GM18505 (cell line): ENCODE results near the gene NSL1.

Experiments
- ATAC-seq: cut with Tn5 transposase; IDR thresholded peaks from one replicate; pipeline ENCODE4 v1.9.1; 2021; ENCODE audit not compliant: unreplicated experiment
- POLR2A ChIP-seq: IDR thresholded peaks from 4 replicates; pipeline ENCODE4 v1.6.1; 2011; ENCODE audit warnings: borderline replicate concordance; ENCODE audit not compliant: insufficient read depth, insufficient read length; ENCODE audit errors: extremely low read depth

The NSL1 gene, protein sequence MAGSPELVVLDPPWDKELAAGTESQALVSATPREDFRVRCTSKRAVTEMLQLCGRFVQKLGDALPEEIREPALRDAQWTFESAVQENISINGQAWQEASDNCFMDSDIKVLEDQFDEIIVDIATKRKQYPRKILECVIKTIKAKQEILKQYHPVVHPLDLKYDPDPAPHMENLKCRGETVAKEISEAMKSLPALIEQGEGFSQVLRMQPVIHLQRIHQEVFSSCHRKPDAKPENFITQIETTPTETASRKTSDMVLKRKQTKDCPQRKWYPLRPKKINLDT

DNA sequence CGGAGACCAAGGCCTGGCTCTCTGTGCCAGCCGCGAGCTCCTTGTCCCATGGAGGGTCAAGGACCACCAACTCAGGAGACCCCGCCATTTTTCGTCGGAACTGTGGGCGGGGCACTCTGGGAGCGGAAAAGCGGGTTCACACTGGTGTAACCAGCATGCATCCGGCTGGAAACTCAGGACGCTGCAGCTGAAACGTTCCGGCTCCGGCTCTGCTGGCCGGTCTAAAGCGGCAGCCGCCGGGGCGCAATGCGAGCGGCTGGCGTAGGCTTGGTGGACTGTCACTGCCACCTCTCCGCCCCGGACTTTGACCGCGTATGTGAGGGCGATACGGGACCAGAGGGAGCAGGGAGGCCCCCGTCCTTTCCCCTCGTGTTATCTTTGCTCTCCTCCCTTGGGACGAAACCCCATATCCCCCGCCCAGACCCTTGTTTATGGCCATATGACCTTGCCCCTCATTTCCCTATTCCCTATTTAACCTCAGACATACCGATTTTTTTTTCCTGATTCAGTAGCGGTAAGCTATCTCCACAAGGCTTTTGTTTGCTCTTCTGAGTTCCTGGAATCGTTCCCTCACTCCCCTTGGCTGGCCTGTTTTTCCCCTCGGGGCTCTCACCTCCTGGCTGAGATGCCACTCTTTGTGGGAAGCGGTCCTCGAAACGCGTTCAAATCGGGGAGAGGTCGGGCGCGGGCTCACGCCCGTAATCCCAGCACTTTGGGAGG is at the start of gene NSL1, which contains the start of gene TATDN3:
TSS of gene NSL1 (minus strand) at position 102 of the 720 bp plus-strand sequence. CDS start at position 88, 14 bp downstream.
TSS of gene TATDN3 (plus strand) at position 219 of the 720 bp plus-strand sequence. CDS start at position 247, 28 bp downstream.
- peak; percentile 97 for TF ChIP-seq POLR2A
- ATAC-seq = peak; percentile 68

DNA sequence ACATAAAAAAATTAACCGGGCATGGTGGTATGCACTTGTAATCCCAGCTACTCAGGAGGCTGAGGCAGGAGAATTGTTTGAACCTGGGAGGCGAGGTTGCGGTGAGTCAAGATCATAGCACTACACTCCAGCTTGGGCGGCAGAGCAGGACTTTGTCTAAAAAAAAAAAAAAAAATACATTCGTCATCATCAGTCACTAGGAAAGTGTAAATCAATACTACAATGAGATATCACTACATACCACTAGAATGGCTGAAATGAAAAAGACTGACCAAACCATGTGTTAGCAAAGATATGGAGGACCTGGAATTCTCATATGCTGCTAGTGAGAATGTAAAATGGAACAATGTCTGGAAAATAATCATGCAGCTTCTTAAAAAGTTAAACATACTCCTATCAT is 46.6 kb upstream of the NSL1 start:
- no peak for ATAC-seq
- TF ChIP-seq POLR2A = no peak

DNA sequence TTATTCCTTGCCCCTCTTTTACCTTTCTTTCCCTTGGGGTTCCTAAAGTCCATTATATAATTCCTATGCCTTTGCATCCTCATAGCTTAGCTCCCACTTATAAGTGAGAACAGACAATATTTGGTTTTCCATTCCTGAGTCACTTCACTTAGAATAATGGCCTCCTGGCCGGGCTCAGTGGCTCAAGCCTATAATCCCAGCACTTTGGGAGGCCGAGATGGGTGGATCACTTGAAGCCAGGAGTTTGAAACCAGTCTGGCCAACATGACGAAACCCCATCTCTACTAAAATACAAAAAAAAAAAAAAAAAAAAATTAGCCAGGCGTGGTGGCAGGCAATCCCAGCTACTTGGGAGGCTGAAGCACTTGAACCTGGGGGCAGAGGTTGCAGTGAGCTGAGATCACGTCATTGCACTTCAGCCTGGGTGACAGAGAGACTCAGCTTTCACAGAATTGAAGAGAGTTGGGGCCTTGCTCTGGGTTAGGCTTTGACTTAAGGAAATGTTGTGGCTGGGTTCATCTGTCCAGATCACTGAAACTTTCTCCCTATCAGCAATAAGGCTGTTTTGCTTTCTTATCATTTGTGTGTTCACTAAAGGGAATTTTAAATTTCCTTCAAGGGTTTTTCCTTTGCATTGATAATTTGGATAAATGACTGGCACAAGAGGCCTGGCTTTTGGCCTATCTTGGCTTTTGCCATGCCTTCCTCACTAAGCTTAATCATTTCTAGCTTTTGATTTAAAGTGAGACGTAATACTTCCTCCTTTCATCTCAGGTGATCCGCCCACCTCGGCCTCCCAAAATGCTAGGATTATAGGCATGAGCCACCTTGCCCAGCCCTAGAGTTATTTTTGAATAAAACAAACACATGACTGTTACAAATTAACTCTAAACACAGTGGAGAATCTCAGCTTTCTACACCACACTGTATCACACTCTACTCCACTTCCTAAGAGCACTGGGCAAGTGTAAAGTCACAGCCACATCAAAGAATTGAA is 41.9 kb upstream of the NSL1 start:
- peak; percentile 69 for ATAC-seq

DNA sequence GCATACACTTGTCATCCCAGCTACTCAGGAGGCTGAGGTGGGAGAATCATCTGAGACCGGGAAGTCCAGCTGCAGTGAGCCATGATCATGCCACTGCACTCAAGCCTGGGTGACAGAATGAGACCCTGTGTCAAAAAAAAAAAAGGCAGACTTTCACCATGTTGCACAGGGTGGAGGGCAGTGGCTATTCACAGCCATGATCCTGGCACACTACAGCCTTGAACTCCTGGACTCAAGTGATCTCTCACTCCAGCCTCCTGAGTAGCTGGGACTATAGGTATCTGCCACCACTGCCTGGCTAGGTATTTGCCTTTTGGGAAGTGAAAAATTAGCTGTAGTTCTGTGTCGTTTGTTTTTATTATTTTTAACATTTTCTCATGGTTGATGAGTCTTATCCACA is 36.8 kb upstream of the NSL1 start:
- TF ChIP-seq POLR2A = no peak
- ATAC-seq = no peak

DNA sequence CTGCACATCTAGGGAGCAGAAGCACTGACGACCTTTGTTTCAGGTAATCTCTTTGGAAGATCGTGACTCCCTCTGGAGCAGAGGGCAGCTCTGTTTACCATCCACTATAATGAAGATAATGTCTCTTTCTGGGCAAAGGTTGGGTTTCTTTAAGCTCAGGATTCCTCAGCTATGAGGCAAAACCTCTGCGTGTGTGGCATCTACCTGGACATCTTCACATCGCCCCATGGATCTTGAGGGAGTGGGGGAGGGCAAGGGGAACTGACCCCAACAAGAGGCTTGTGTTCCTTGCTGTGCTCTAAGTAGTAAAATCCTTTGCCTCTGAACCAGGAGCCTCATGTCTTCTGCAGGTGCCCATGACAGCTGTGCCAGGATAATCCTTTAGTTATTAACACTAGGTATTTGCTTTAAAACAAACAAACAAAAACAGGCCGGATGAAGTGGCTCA is 36.3 kb upstream of the NSL1 start:
- ATAC-seq = no peak

DNA sequence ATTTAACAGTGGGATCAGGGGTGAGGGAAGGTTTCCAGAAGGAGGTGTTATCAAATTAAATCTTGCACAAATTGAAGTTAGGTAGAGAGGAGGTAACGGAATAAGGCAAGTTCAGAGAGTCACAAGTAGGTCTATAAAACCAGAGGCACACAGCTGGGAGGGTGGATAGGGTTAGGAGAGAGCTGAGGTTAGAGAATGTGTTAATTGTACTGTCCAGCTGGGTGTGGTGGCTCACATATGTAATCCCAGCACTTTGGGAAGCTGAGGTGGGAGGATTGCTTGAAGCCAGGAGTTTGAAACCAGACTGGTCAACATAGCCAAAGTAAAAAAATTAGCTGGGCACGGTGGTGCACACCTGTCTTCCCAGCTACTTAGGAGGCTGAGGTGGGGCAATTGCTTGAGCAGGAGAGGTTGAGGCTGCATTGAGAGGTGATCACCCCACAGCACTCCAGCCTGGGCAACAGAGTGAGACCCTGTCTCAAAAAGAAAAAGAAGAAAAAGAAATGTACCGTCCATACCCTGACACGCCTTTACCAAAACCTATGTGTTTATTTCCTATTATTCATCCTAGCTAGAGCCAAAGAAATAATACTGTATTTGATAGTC is 35.7 kb upstream of the NSL1 start:
- no peak for TF ChIP-seq POLR2A
- ATAC-seq = no peak

More for the DNA sequence above, 36.3 kb upstream of the NSL1 start:
- TF ChIP-seq POLR2A = no peak

DNA sequence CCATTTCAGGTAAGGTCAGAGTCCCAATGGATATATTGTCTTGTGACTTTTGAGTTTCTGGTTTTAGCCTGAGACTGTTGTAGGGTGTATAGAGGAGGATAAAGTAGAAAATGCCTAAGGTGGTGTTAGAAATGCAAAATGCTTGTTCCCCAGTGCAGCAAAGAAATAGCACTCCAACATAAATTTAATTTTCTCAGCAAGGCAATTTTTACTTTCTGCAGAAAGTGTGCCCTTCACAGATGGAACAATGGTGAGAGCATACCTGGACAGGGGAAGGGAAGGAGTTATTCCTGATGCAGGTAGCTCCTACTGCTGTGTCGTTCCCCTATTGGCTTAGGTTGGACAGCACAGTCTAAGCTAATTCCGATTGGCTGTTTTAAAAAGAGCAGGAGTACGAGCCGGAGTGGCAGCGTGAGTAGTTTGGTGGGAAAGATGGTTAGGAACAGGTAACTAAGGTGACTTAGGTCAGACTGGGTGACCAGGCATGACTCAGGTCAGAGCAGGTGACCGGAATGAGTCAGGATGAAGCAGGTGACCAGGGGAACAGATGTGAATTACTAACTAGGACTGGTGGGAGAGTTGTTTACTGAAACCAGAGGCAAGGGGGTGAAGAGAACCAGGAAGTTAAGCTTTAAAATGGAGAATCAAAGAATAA is 34.3 kb upstream of the NSL1 start:
- no peak for TF ChIP-seq POLR2A
- no peak for ATAC-seq

DNA sequence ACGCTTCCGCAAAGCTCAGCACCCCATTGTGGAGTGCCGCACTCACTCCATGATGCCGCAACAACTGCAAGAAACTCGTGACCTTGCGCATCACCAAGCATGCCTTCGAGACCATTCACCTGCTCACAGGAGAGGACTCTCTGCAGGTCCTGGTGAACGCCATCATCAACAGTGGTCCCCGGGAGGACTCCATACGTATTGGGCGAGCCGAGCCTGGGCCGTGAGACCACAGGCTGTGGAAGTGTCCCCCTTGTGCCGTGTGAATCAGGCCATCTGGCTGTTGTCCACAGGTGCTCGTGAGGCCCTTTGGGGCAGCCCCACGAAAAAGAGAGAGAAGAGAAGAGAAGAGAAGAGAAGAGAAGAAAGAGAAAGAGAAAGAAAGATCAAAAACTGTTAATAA is 32.6 kb upstream of the NSL1 start:
- ATAC-seq = no peak

DNA sequence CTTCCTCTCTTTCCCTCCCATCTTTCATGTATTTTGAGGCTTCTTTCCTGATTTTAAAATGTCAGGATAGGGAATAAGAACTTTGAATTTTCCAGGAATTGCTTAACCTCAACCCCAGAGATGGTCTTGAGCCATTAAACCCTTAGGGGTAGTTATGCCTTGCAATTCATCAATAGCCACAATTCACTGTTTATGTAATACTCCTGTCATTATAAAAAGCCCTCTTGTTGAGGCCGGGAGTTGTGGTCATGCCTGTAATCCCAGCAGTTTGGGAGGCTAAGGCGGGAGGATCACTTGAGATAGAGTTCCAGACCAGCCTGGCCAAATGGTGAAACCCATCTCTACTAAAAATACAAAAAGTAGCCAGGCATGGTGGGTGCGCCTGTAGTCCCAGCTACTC is 31.4 kb upstream of the NSL1 start:
- no peak for ATAC-seq
- TF ChIP-seq POLR2A = no peak

More for the DNA sequence above, 32.6 kb upstream of the NSL1 start:
- no peak for TF ChIP-seq POLR2A

DNA sequence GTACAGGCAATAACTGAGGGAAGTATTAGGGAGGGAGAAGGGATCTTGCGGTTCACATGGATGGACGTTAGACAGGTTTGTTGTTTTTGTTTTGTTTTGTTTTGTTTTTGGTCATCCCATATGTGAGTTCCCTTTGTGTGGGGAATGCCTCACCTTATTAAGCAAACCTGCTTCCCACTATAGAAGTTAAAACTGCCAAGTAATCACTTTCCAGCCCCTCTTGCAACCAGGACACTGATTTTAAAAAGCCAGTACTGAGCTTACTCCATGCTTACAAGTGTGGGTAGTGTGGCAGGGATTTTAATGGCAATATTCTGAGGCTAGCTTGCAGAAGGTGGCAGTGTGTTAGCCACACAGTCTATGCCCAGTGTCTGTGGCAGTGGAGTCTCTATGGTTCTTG is 29.4 kb upstream of the NSL1 start:
- no peak for ATAC-seq
- TF ChIP-seq POLR2A = no peak

DNA sequence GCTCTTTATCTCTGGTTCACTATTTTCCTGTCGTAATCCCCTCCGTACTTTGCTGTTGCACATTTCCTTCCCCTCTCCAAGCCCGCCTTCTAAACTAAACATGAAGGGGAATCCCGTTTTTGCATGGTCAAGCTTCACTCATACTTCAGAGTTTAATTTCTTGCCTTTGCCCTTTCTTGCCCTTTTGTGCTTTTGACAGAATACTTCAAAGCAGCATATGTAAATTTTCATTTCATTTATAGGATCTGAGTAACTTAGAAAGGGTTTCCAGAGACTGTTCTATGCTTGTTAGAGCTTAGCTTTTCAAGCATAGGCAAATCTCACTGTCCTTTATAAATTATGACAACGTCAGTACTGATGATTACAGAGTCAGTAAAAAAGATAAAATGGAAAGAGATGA is 28.1 kb upstream of the NSL1 start:
- peak; percentile 47 for ATAC-seq
- no peak for TF ChIP-seq POLR2A

DNA sequence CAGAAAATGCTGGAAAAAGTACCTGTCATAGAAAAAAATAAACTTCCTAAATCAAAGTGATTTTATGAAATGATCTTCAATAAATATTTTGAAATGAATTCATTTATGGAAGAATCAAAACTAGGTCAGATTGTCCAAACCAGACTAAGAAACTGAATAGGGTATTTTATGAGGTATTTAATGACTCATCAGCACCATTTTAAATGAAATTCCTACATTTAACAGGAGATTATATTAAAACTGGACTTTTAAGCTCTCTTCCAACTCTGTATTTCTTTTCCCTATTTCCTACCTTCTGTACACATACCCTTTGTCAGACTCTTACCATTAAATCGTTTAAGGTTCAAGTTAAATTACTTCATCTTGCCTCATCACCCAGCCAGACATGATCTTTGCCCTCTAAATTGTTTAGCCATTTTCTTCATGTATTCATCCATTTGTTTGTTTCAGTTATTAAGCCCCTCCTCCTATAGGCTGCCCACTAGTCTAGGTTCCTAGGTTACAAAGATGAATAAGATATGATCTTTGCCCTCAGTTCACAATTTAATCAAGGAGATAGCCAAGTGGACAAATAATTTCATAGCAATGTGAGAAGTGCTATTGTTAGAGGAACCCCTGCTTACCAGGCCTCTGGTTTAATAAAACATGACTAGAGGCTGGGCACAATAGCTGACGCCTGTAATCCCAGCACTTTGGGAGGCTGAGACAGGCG is 25.1 kb upstream of the NSL1 start:
- no peak for ATAC-seq
- no peak for TF ChIP-seq POLR2A
